Measurements from ENCODE around the gene FOXN4. TPM values are rescaled to one million over a fixed set of nuclear protein-coding genes. Genes with fewer than 3 reads are reported as not detected.

Gene FOXN4, protein sequence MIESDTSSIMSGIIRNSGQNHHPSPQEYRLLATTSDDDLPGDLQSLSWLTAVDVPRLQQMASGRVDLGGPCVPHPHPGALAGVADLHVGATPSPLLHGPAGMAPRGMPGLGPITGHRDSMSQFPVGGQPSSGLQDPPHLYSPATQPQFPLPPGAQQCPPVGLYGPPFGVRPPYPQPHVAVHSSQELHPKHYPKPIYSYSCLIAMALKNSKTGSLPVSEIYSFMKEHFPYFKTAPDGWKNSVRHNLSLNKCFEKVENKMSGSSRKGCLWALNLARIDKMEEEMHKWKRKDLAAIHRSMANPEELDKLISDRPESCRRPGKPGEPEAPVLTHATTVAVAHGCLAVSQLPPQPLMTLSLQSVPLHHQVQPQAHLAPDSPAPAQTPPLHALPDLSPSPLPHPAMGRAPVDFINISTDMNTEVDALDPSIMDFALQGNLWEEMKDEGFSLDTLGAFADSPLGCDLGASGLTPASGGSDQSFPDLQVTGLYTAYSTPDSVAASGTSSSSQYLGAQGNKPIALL
- total RNA-seq (under 1 TPM; 0.25 to 0.26 TPM), polyA plus RNA-seq (under 1 TPM; 0.04 to 0.06 TPM)
- long read RNA-seq, donor 1: 0 reads
- long read RNA-seq, donor 2: 0 reads
- long read RNA-seq, donor 3: 0 reads
- long read RNA-seq, donor 4: 0 reads
- long read RNA-seq, donor 5: 0 reads

DNA sequence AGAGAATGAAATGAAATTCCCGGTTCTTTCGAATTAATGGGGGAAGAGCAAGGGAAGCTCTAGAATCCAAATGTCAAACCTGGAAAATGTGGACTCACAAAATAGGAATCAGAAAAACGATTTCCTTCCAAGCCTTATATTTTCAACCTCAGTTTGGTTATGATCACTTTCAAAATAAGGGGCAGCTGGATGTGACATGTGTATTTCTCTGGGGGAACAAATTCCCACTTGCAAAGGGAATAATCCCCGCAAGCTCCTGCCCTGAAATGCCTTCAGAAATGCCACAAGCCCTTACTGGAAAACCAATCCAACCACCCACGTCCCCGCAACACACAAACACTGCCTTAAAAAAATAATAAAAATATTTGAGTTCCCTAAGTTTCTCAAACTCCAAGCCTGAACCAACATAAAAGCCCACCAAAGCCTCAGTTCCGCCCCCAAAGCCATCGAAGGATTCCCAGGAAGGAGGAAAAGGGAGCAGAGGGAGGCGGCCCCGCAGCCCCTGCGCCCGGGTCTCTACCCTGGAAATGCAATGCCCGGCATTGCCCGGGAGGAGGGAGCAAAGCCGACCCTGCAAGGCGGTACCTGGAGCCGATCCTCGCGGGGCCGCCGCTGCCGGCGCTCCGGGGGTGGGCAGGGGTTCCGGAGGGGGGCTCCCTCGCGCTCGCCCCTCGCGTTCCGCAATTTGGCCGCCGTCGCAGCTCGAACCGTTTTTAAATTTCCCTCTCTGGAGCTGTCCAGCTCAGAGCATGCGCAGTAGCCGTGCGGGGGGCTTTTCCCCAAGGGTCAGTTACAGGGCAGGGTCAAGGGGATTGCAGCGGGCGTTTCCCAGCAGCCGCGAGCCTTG, at the start of gene FOXN4:
FOXN4 (minus strand) TSS at position 751 of the 847 bp plus-strand sequence. CDS start 963 bp downstream, outside the sequence.
- TF ChIP-seq, protein P1, sequence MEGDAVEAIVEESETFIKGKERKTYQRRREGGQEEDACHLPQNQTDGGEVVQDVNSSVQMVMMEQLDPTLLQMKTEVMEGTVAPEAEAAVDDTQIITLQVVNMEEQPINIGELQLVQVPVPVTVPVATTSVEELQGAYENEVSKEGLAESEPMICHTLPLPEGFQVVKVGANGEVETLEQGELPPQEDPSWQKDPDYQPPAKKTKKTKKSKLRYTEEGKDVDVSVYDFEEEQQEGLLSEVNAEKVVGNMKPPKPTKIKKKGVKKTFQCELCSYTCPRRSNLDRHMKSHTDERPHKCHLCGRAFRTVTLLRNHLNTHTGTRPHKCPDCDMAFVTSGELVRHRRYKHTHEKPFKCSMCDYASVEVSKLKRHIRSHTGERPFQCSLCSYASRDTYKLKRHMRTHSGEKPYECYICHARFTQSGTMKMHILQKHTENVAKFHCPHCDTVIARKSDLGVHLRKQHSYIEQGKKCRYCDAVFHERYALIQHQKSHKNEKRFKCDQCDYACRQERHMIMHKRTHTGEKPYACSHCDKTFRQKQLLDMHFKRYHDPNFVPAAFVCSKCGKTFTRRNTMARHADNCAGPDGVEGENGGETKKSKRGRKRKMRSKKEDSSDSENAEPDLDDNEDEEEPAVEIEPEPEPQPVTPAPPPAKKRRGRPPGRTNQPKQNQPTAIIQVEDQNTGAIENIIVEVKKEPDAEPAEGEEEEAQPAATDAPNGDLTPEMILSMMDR (IDR thresholded peaks at IDR 0.05; ENCODE audit: control extremely low read depth, extremely low read depth): no peak
- H3K27ac ChIP-seq (ENCODE audit: low read depth in 1 of 2, low read length in 1 of 2): no peak within 1 kb of the TSS
- ATAC-seq (ENCODE audit: insufficient read depth, low FRiP score) (no peak), DNase-seq (peak in 2 of 3 donors; percentile 24 to 38)
- peak within 1 kb of the TSS; percentile 13 for H3K4me3 ChIP-seq
- H3K9me3 ChIP-seq (ENCODE audit: control insufficient read depth in 4 of 4, insufficient read depth in 3 of 4, low read length in 3 of 4): no peaks in the 10 kb centered on the region
- H3K4me1 ChIP-seq (ENCODE audit: control insufficient read depth in 5 of 5, insufficient read depth in 5 of 5, low read length in 5 of 5): peaks cover 0 to 10% (median 5%) of the 10 kb centered on the region in 5 donors
- no peak within 1 kb of the TSS for H3K9ac ChIP-seq (ENCODE audit: insufficient read depth in 1 of 2, low read length in 2 of 2)
- WGBS, 2 donors: 7 to 8% methylated on average over 43 of the region's 43 CpGs
- H3K36me3 ChIP-seq (ENCODE audit: control insufficient read depth in 4 of 4, insufficient read depth in 4 of 4, low read length in 4 of 4): no peaks in the 10 kb centered on the region
- H3K27me3 ChIP-seq (ENCODE audit: control insufficient read depth in 3 of 3, insufficient read depth in 3 of 3, low read length in 2 of 3): peaks cover 0 to 61% (median 56%) of the 10 kb centered on the region in 3 donors

DNA sequence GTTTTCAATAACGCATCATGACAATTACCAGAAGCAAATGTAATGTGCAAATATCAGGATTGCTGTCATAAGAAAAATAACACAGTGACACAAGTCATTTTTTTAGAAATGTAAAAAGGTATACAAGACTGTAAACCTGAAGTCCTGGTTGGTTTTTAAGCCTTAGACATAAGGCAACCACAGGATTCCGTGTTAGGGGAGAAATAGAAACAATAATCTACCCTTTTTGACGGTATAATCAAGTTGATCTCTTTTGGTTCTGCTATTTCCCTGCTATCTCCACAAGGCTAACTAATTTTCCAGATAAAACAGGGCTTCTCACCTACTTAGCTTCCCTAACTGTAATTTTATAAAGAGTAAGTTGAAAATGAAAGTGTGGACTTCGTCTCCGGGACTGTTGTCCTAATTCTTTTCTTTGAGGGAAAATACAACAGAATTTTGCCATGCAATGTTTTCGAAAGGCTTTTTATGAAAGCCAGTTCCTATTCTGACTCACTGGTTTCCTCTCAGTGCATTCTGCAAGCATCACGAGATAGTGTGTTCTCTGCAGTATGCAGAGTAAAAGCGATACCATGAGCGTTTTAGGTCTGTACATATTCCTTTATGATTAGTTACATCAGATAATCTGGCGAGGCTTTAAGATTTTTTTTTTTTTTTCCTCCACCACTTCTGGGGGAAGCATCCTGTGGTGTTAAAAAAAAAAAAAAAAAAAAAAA, 49.2 kb upstream of the FOXN4 start:
- Histone ChIP-seq H3K27me3 (ENCODE audit: control insufficient read depth in 3 of 3, insufficient read depth in 3 of 3, low read length in 2 of 3) (peaks cover 0 to 9% (median 3%) of the 10 kb centered on the region in 3 donors), H3K9ac (ENCODE audit: insufficient read depth in 1 of 2, low read length in 2 of 2) (no peak overlapping the region), H3K4me3 (no peak overlapping the region), H3K9me3 (ENCODE audit: control insufficient read depth in 4 of 4, insufficient read depth in 3 of 4, low read length in 3 of 4) (no peaks in the 10 kb centered on the region), H3K36me3 (ENCODE audit: control insufficient read depth in 4 of 4, insufficient read depth in 4 of 4, low read length in 4 of 4) (no peaks in the 10 kb centered on the region), H3K27ac (ENCODE audit: low read depth in 1 of 2, low read length in 1 of 2) (no peak overlapping the region), H3K4me1 (ENCODE audit: control insufficient read depth in 5 of 5, insufficient read depth in 5 of 5, low read length in 5 of 5) (no peaks in the 10 kb centered on the region)
- 61 to 70% methylated on average over 10 of the region's 10 CpGs for WGBS, 2 donors
- TF ChIP-seq, protein P1 (IDR thresholded peaks at IDR 0.05; ENCODE audit: control extremely low read depth, extremely low read depth): no peak
- DNase-seq (peak in 2 of 3 donors; percentile 0 to 1), ATAC-seq (ENCODE audit: insufficient read depth, low FRiP score) (no peak)

DNA sequence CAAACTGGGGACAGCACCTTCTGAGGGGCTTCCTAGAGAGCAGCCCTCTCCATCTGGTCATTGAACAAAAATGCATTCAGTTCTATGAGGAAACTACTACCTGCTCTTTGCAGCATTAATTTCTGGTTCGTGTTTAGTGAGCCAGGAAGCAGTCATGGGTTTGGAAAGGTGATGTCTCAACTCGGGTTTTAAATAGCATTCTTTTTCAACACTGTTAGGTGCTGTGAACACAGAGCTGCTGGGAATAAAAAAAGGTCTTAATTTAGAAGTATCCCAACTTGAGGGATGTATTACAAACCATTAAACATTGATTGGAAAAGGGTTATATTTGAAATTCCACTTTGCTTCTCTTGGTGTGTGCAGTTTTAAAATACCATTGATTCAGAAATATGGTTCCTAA, 47.9 kb upstream of the FOXN4 start:
- H3K27ac ChIP-seq (ENCODE audit: low read depth in 1 of 2, low read length in 1 of 2): no peak overlapping the region
- no peak for ATAC-seq (ENCODE audit: insufficient read depth, low FRiP score)
- peaks cover 0 to 9% (median 3%) of the 10 kb centered on the region in 3 donors for H3K27me3 ChIP-seq (ENCODE audit: control insufficient read depth in 3 of 3, insufficient read depth in 3 of 3, low read length in 2 of 3)
- H3K9me3 ChIP-seq (ENCODE audit: control insufficient read depth in 4 of 4, insufficient read depth in 3 of 4, low read length in 3 of 4): no peaks in the 10 kb centered on the region
- no peaks in the 10 kb centered on the region for H3K36me3 ChIP-seq (ENCODE audit: control insufficient read depth in 4 of 4, insufficient read depth in 4 of 4, low read length in 4 of 4)
- TF ChIP-seq, protein P1 (IDR thresholded peaks at IDR 0.05; ENCODE audit: control extremely low read depth, extremely low read depth): no peak
- WGBS, 2 donors: 40 to 49% methylated on average over 2 of the region's 2 CpGs
- no peak for DNase-seq
- no peak overlapping the region for H3K4me3 ChIP-seq
- no peak overlapping the region for H3K9ac ChIP-seq (ENCODE audit: insufficient read depth in 1 of 2, low read length in 2 of 2)
- H3K4me1 ChIP-seq (ENCODE audit: control insufficient read depth in 5 of 5, insufficient read depth in 5 of 5, low read length in 5 of 5): no peaks in the 10 kb centered on the region

Data from lung (tissue), 16 donors.